ENCODE measurements around the gene SIPA1L3.

DNA sequence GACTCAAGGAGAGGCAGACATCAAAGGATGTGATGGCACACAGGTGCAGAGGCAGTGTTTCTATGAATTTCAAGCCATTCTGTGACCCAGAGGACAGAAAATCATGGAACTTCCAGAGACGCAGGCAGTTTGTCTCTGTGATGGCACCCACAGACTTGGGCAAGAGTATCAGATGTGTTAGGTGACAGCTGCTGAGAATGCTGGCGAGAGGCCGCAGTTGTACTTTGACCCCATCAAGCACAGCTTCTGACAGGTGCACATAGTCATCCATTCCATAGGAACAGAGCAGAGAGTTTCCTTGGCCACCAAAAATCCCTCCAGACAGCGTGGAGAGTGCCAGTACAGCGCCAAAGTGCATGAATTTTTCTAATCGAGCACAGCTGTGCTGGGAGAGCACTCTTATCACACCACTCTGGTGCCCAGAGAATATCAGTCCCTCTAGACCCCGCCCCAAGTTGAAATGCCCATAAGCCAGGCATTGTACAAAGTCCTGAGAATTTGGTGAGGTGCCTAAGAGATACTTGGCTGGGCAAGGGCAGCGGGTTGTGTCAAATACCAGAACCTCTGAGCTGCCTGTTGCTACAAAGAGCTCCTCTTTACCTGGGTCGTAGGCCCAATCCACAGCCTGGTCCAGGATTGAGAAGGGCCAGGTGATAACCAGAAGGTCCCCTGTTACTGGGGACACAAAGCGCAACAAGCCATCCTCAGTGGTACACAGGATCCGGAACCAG is 13.0 kb upstream of the SIPA1L3 start:
- TF ChIP-seq, protein P1, sequence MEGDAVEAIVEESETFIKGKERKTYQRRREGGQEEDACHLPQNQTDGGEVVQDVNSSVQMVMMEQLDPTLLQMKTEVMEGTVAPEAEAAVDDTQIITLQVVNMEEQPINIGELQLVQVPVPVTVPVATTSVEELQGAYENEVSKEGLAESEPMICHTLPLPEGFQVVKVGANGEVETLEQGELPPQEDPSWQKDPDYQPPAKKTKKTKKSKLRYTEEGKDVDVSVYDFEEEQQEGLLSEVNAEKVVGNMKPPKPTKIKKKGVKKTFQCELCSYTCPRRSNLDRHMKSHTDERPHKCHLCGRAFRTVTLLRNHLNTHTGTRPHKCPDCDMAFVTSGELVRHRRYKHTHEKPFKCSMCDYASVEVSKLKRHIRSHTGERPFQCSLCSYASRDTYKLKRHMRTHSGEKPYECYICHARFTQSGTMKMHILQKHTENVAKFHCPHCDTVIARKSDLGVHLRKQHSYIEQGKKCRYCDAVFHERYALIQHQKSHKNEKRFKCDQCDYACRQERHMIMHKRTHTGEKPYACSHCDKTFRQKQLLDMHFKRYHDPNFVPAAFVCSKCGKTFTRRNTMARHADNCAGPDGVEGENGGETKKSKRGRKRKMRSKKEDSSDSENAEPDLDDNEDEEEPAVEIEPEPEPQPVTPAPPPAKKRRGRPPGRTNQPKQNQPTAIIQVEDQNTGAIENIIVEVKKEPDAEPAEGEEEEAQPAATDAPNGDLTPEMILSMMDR (conservative IDR thresholded peaks at IDR 0.05 in 1 of 2, IDR thresholded peaks at IDR 0.05 in 1 of 2; ENCODE audit: extremely low read depth in 1 of 2, insufficient read depth in 1 of 2, low read depth in 1 of 2, low read length in 2 of 2) = no peak
- TF ChIP-seq EZH2 (IDR thresholded peaks at IDR 0.05; ENCODE audit: borderline replicate concordance, low read length) = no peak

All from mammary epithelial cell (primary cell).